Brain microvascular endothelial cell (primary cell): ENCODE measurements around the gene SH3BP2.

ENCODE experiments used
- DNase-seq: peaks from one replicate; pipeline ENCODE4 v3.0.0-alpha.2; 2020
- H3K27ac ChIP-seq: fragments of 250-450 bp; sonication (Bioruptor Pico); 2 replicates; pipeline ENCODE4 v1.5.1; 2020; ENCODE audit warnings: mild to moderate bottlenecking, moderate library complexity
- H3K27me3 ChIP-seq: fragments of 250-450 bp; sonication (Bioruptor Pico); replicated peaks from 2 replicates; pipeline ENCODE4 v1.5.1; 2020; ENCODE audit warnings: mild to moderate bottlenecking
- H3K36me3 ChIP-seq: fragments of 250-450 bp; sonication (Bioruptor Pico); replicated peaks from 2 replicates; pipeline ENCODE4 v1.5.1; 2020; ENCODE audit warnings: mild to moderate bottlenecking
- H3K4me3 ChIP-seq: 2 replicates; pipeline ENCODE4 v1.5.1; 2011; ENCODE audit warnings: low read depth, mild to moderate bottlenecking, control low read depth, low read length, moderate library complexity
- CTCF ChIP-seq: IDR thresholded peaks from 2 replicates; pipeline ENCODE4 v1.5.1; 2011; ENCODE audit warnings: low read depth, mild to moderate bottlenecking, moderate library complexity, low read length, control low read depth, inconsistent platforms; ENCODE audit errors: missing control alignments
- in situ Hi-C: cut with HindIII; loops from 2 replicates; pipeline ENCODE4 v1.10.0; 2017; ENCODE audit warnings: low sequenced_read_pairs, low pct_ligation_motif_present

SH3BP2 gene

GRCh38 chr4:2811830-2812611 is 19.1 kb downstream of the SH3BP2 start:
- Histone ChIP-seq H3K4me3 (peak overlapping the region; percentile 49), H3K36me3 (no peaks in the 10 kb centered on the region), H3K27me3 (no peaks in the 10 kb centered on the region), H3K27ac (peak overlapping the region; percentile 52)
- DNase-seq, result peak; percentile 48
- in situ Hi-C loops, result no loop called here
- TF ChIP-seq CTCF, result no peak

- Histone ChIP-seq H3K36me3 (no peaks in the 10 kb centered on the region), H3K4me3 (peak overlapping the region; percentile 49), H3K27me3 (no peaks in the 10 kb centered on the region), H3K27ac (peak overlapping the region; percentile 52)
- in situ Hi-C loops, result no loop called here
- DNase-seq, result no peak
- no peak for TF ChIP-seq CTCF
These were observed 19.9 kb downstream of the SH3BP2 start for GRCh38 chr4:2812612-2813354.

- Histone ChIP-seq H3K27ac (no peak overlapping the region), H3K4me3 (no peak overlapping the region)
- no peak for DNase-seq
These were observed 20.8 kb downstream of the SH3BP2 start for GRCh38 chr4:2813446-2814405.

GRCh38 chr4:2814627-2815270 is 21.9 kb downstream of the SH3BP2 start:
- TF ChIP-seq CTCF, result no peak
- no peak for DNase-seq
- H3K27ac ChIP-seq, result no peak overlapping the region
- H3K4me3 ChIP-seq, result no peak overlapping the region
- in situ Hi-C loops, result no loop called here
- H3K36me3 ChIP-seq, result peaks cover 2% of the 10 kb centered on the region
- H3K27me3 ChIP-seq, result no peaks in the 10 kb centered on the region

More at GRCh38 chr4:2813446-2814405, 20.8 kb downstream of the SH3BP2 start:
- H3K27me3 ChIP-seq, result no peaks in the 10 kb centered on the region
- H3K36me3 ChIP-seq, result no peaks in the 10 kb centered on the region
- TF ChIP-seq CTCF, result no peak
- in situ Hi-C loops, result no loop called here

GRCh38 chr4:2816401-2816954 is 23.6 kb downstream of the SH3BP2 start:
- no peak for DNase-seq
- Histone ChIP-seq H3K27ac (no peak overlapping the region), H3K4me3 (no peak overlapping the region)

More at GRCh38 chr4:2816401-2816954, 23.6 kb downstream of the SH3BP2 start:
- Histone ChIP-seq H3K27me3 (no peaks in the 10 kb centered on the region), H3K36me3 (peaks cover 2% of the 10 kb centered on the region)
- in situ Hi-C loops, result no loop called here
- TF ChIP-seq CTCF, result no peak
